Cerebellar nuclear complex (tissue), 1 donor: ENCODE measurements around the gene FAM120A.

Experiments
- DNase-seq, 2 experiments: peaks; one replicate each; lab custom pipeline; 2025; lab: John Stamatoyannopoulos, UW

FAM120A gene

DNA sequence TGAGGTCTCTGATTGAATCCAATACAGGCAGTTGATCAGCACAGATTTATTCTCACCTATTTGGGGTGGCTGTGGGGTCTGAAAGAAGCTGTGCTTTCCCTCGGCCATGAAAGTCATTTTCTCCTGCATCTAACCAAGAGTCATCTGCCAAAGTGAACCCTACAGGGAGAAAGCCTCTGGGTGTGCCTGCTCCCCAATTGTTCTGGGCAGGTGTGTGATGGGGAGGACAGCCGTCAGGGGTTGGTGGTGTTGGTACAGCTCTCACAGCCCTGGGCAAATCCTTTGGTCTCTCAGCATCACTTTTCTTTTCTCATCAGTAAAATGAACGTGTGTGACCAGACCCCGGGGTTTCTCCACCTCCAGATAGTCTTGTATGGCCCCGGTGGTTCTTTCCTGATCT is 127.4 kb downstream of the FAM120A start:
- DNase-seq, result no peak

DNA sequence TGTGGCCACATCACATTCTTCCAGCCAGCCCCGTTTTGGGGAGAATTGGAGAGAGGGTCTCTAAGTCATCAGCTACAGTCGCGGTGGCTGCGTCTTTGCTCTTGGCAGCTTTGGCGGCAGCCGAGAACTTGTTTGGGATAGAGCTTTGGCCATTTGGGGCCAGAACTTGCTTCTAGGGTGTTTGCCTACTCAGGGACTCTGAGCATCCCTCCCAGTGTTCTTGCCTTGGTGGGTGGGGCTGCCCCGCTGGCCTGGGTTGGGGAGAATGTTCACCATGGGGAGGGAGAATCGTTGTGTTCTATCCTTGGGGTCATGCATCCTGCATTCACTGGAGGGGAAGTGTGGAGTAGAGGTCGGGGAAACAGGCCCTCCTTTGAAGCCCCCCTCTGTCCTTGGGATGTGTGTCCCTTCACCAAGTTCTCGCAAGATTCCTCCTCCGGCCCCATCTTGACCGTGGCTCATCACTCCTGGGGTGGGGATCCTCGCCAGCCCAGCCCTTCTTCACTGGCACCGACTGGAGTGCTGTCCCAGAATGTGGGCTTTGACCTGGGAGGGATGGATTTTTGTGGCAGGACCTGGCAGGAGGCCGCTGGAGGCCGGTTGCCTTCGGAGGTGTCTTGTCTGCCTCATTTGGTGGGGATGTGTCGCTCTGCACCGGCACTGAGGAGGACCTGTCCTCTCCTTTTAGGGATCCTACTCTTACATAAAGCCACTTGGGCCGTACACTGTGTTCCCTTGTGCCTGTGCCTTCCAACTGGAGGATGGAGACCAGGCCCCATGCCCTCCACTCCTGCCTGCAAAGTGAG is 128.4 kb downstream of the FAM120A start:
- DNase-seq, result no peak

DNA sequence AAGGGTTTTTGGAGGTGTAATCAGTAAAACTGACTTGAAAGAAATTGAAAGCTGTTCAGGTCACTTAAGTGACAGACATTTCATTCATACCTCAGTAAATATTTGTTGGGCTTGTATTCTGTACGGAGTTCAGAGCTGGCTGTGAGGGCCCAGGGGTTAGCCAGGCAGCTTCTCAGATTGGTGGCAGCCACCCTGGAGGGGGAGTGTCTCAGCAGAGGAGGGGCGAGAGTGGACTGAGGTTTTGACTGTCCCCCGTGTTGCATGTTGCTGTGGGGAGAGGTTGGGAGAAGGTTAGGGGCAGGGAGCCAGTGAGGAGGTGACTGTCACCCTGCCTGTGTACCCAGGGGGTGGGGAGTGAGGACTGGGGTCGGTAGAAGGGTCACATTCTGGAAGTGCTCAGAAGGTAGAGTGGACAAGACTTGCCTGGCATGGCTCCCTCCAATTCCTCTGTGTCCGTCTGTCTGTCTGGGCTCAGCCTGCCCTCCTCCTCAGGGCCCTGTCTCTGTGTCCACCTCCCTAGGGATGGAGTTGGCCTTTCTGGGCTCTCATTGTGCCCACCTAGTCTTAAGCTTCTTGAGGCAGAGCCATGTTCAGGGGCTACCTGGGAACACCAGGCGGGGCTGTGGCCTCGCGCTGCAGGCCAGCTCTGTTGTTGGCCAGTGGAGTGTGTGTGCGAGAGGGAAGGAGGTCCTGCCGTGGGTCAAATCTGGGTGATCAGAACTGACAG is 129.3 kb downstream of the FAM120A start:
- no peak for DNase-seq

DNA sequence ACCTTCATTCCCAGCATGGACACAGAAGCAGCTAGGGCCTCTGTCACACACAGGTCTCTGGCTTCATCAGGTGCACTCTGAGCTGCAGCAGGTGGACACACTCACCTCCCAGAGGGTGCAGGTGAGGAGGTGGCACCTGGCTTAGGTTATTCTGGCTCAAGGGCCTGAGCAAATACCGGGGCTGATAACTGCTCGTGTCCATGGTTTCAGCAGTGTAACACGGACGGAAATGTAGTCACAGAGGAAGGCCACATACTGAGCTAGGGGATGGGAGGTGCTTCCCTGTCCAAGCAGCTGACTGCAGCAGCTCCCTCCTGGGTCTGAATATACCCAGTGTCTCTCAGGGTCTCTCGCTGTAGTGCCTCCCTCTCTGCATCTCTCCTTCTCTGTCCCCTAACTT is 130.6 kb downstream of the FAM120A start:
- DNase-seq, result no peak

DNA sequence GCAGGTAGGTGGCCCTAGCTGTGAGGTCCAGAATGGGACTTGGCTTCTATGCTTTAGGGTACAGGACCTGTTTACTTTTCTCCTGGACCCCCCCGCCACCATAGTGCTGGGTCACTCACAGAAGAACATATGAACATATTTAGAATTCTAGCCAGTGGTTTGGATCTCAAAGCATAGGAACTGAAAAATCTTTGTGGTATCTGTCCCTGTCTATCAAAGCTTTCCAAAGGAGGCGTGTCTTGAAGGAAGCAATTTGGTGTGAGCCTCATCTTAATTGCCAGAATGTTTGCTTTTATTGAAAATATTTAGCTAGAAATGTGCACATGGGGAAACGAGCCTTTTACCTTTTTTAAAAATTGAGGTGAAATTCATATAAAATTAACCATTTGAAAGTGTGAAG is 131.1 kb downstream of the FAM120A start:
- DNase-seq, result no peak

DNA sequence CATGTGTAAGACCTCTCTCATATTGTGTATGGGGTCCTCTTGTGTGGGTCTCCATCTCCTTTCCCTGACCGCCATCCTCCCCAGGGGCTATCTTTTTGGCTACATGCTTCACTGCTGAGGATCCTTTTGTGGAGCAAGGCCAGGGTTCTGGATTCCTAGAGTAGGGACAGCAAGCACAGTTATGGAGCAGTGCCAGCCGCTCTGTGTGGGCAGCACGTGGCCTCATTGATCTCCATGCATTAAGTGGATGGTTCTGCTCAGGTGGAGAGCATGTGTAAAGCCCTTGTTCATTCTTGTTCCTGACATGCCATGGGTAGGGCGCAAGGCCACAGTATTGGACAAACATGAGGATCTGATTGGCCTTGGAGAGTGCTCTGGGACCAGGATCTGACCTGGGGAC is 133.8 kb downstream of the FAM120A start:
- no peak for DNase-seq

DNA sequence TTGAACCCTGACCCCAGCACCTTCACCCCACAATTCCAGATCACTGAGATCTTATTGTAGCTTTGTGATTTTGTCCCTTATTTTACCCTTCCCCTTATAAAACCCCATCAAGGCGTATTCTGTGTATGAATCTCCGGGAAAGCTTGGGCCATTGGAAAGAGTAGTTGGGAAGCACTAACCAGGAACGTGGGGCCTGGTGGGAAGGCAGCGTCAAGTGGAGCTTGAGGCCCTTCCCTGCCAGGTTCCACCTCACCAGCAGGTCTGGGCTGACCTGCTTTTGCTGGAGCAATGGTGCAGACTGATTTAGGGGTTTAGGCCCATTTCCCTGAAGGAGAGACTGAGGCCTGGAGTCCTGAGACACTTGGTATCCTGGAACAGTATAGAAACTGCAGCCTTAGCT is 134.2 kb downstream of the FAM120A start:
- DNase-seq, result no peak

DNA sequence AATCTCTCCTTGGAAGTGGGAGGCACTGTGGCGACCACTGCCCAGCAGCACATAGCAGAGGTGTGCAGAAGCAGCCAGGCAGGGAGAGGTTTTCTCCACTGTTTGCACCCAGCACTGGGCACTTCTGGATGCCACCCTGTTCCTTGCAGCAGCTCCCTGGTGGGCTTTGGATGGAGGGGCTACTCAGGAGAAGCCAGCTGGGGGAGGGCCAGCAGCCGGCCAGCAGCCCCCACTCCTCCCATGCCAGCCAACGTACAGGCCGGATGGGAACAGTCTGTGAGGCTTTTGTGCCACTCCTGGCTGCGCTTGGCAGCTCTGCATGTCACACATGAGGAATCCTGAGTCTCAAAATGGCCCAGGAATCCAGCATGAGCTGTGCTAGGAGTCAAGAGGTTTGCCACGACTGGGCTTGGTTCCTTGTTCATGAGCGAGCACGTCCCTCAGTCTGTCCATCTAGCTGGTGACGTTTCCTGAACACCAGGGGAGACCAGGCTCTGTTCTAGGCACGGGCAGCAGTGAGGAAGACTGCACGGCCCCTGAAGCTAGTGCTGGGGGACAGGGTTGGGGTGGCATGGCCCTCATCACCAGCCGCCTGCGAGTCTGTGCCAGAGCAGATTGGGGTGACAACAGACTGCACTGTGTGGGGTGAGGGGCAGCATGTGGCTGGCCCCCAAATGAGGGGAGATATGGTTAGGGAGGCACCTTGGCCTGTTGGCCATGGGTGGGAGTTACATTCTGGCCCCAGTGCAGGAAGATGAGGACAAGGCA is 135.0 kb downstream of the FAM120A start:
- no peak for DNase-seq

DNA sequence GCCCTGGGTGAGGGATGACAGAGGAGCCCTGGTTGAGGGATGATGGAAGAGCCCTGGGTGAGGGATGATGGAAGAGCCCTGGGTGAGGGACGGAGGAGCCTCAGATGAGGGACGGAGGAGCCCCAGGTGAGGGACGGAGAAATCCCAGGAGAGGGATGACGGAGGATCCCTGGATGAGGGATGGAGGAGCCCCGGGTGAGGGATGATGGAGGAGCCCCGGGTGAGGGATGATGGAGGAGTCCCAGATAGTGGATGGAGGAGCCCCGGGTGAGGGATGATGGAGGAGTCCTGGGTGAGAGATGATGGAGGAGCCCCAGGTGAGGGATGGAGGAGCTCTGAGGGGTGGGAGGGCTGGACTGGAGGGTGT is 135.8 kb downstream of the FAM120A start:
- no peak for DNase-seq

DNA sequence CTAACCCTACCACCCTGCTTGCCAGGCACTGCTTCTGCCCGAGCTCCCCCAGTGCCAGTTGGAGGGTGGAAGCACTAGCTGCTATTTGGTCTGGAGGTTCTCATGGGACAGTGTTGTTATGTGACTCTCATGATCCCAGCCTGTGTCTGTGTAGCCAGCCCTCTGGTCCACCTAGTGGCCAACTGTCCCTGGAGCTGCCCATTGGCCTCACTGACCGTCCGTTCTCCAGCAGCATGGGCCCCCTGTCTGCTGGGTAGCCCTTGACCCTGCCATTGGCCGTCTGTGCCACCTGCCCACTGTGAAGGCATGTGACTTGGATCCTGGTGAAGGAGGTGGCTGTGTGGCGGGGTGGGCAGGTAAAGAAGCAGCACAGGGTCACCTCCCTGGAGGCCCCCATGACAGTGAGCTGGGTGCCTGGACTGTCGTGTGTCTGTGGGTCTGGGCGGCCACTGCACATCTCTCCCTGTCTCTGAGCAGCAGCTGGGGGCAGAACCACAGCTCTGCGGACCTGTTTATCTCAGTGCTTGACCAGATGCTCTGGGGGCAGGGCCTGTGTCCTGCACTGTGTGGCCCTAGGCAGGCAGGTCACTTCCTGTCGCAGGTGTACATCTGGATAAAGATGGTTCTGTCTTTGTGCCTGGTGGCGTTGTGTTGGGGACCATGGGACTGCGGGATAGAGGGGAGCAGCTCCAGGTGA is 136.3 kb downstream of the FAM120A start:
- no peak for DNase-seq

DNA sequence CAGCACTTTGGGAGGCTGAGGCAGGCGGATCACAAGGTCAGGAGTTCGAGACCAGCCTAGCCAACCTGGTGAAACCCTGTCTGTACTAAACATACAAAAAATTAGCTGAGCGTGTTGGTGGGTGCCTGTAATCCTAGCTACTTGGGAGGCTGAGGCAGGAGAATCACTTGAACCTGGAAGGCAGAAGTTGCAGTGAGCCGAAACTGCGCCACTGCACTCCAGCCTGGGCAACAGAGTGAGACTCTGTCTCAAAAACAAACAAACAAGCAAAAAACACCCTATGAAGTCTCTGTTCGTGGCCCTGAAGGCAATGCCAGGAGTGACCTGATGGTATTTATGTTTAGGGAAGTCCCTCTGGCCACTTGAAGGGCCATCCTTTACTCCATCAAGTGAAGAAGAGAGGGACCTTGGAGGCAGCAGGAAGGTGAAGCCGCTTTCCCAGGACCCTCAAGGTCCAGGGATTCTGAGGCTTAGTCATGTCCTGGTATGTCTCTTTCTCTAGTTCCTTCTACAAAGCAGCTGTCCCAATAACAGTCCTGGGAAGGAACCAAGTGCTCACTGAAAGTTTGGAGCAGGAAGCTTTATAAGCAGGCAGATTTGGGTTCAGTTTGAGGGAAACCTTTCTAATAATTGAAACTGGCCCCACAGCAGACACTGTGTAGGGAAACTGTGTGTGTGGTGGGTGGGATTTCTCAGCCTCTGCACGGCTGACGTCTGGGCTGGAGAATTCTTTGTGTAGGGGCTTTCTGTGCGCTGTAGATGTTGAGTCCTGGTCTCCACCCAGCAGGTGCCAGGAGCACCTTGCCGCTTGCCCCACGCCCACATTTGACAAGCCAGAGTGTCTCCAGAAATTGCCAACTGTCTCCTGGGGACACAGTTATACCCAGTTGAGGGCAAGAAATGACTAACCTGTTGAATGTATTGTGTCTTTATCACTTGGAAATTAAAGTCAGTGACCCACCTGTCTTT is 137.4 kb downstream of the FAM120A start:
- DNase-seq, result no peak

DNA sequence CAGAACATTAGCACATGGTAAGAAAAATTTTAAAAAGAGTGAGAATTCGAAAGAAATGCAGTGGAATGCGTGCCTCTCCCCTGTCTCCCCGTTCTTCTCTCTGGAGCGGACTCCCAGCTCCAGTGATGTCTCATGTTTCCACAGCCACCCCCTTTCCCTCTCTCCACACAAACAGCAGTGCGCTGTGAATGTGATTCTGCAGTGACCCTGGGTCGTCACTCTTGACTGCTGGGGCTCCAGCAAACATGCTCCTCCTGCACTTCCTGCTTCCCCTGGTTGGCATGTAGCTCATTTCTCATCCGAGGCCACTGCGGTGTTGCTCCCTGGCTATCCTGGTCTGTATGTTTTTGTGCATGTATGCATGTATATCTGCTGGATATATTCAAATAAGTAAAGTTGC is 138.2 kb downstream of the FAM120A start:
- no peak for DNase-seq

DNA sequence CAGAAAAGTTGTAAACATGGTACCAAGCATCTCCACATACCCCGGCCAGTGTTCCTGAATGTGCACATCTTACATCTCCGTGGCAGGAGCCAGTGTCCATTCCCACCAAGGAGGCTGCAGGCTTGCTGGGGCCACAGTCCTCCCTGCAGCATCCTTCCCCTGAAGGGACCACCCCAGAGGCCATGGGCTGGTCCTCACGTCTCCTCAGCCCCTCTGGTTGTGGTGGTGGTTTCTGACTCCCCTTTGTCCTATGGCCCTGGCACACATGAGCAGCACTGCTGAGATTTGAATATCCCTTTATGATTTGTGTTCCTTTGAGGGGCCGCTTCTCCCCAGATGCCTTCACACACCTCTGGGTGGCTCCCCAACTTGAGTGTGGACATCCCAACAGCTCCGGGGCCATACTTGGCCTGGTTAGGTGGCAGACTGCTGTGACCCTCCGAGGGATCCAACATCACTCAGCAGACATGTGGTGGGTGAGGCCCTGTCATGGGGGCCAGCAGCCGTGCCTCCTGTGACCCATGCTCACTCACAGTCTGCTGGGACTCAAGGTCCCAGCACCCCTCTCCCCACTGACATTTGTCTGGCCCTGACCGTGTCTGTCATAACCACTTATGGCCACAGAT is 139.2 kb downstream of the FAM120A start:
- DNase-seq, result no peak

DNA sequence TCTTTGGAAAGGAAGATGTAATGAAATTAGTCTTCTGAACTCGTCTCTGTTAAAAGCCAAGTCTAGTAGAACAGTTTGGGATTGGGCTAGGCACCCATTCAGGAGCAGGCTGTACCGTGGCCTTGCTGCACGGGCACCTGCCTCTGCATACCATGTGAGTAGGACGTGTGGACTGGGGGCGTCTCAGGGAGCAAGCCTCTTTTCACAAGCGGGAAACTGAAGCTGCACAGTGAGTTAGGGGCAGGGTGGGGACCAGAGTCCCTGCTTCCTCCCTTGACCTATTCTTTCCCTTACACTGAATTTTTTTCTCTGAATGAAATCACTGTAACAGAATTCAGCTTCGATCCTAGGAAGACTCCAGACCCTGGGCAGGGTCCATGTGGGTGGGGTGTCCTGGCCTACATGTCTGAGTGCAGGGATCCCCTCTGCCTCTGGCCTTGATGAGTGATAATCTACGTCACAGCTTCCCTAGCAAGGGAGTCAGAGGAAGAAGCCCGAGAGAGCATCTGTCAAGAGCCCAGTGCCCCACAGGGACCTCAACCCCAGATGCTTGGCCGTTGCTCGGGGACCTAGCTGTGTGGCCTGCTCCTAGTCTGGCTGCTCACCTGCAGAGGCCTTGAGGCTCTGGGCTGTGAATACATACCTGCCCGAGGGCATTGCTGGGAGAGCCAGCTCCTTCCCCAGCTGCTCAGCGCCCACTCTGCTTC is 140.0 kb downstream of the FAM120A start:
- no peak for DNase-seq

DNA sequence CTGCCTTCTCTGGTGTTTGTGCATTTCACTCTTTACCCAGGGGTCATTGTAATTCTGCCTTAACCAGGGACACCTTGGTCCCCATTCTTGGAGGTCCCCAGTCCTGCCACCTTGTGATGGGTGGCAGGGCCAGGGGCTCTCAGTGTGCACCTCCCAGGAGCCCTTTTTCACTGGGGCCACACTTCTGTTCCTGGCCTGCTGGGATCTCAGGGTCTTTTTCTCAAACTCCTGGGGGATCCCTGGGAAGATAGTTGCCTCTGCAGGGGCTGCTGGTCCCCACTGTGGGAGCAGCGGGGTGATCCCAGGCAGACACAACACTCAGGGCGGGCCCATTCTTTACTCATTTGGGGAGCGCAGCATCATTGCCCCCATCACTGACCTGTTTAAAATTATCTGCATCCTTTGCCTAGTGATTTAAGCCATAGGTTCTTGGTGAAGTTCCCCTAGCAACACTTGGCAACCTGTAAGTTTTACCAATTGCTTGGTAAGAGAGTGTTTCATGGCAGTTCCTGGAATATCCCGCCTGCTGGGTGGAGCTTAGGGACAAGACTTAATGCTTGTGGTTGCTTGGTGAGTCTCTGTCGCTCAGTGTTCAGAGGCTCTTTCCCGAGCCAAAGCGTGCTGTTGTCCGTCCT is 140.6 kb downstream of the FAM120A start:
- no peak for DNase-seq

DNA sequence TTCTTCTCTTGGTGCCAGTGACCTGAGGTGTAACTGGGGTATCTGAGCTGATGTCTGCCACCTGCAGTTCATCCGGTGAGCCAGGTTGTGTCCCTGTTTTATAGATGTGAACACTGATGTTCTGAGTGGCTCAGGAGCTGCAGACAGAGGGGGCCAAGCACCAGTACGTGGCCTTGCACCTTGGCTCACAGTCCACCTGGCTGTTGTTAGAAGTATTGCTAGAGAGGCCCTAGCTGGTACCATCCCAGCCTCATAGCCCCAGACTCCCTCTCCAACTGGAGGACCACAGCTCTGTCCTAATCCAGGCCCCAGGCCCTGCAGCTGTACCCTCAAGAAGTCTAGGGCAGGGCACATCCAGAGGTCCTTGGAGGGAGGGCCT is 141.1 kb downstream of the FAM120A start:
- no peak for DNase-seq

DNA sequence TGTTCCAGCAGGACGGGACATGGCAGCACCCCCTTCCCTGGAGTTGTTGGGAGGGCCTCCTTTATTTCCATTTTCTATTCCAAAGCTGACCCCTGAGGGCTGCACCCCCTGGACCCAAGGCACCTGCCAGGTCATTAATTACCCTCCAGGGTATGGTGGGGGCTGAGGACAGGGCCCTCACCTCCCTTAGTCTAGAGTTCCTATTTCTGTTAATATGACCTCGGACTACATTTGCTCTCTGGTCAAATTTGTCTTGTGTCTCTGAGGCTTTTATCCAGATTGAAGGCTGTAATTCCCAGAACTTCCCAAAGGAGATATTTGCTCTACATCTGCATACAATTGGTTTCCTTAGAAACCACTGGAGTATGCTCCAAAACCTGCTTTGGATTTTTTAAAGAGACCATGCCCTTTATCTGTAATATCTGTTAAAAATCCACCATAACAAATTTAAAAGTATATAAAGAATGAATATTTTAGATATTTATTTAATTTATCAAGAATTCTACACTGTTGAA is 141.7 kb downstream of the FAM120A start:
- DNase-seq, result no peak

DNA sequence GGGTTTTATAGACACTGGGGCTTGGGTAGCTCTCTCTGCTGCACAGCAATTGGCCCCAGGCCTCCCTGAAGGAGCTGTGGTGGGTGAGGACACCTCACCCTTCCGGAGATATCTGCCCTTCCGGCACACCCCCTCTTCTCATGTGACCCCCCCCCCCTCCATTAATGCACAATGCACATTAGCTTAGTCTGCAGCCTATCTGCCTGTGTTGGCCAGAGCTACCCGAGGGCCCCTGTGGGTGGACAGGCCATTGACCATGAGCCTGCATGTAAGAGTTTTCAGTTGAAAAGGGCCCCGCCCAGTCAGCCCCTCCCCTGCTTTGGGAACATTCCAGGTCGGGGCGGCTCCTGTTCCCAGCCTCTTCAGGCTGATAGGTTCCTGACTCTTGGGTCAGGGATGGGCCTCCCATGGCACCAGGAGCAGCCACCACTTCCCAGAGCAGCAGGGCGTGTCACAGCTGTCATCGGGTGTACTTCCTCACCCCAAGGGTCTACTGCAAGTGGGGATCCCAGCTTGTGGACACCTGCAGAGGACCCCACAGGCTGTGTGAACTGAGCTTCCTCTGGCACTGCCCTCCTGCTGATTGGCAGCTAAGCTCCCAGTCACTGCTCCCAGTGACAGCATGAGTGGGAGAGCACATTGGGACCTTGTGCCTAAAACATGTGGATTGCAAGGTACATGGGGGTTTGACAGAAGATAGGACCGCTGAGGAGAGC is 142.7 kb downstream of the FAM120A start:
- no peak for DNase-seq

DNA sequence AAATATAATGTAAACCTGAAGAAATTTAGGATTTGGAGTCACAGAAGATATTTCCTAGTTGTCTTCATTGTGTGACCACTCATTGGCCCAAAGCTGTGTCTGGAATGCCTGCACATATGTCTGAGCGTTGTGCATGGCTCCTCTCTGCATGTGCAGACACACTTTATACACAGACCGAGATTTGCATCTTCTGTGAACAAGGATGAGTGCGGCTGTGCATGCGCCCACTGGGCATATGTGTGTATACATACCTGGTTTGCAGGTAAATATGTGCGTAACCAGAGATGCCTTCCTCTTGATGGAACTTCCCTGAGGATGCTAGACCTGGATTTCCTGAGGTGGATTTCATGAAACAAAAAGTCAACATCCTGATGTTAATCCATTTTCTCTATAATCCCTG is 144.0 kb downstream of the FAM120A start:
- DNase-seq, result no peak
